ENCODE measurements around the gene HOXA3. TPM values are rescaled to one million over a fixed set of nuclear protein-coding genes. Genes with fewer than 3 reads are reported as not detected.

Gene HOXA3
- total and polyA plus RNA-seq, 7 donors: 0.65 to 5.6 (median 3.3) TPM

DNA sequence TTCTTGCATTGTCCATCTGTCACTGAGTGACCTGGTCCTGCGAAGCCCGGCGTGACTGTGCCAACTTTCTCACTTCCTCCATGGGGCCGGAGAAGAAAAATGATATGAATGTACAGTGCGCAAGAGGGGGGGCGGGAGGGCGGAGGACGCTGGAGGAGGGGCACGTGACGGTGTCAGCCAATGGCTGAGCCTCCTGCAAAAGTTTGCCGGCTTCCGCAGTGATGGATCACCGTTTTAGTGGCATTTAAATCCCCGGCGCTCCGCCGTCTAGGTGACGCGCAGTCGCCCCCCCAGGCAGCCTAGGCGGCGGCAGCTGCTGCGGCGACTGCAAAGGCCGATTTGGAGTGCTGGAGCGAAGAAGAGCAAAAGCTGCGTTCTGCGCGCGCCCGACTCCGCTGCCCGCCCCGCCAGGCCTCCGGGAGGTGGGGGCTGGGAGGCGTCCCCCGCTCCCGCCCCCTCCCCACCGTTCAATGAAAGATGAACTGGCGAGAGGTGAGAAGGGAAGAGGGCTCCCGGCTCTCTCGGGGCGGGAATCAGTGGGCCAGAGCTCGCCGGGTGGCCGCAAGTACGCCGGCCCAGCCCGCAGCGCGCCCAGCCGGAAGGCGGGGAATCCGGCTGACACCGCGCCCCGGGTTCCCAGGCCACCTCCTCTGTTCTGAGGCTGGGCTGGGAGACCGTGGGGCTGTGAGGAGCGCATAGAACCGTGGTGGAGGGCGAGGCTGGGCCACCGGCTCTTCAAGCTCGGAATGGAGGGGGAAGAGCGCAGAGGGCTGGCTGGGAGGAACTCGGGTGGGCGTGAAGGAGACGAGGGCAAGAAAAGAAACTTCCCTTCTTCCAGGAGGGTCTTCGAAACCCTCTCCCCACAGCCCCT, 56.3 kb downstream of the HOXA3 start, which contains the start of gene HOXA1:
Gene HOXA1, minus strand, starts transcription at position 104 of the 871 bp plus-strand sequence. Its CDS starts 88 bp downstream, at position 16.
- peaks cover 0 to 18% of the 10 kb centered on the region in 2 donors for H3K36me3 ChIP-seq (ENCODE audit: insufficient read depth in 1 of 2, low read depth in 1 of 2)
- peak within 1 kb of the TSS; percentile 98 for H3K4me3 ChIP-seq
- WGBS, 3 donors: 0 to 1% (median 1%) methylated on average over 58 to 68 of the region's 68 CpGs
- intact Hi-C loops (cut with DNase I): loop anchor here in 1 of 2 donors (2.0 kb wide), 1 partner anchor 231 kb away; the partner anchor contains the start of gene SKAP2
- peaks cover 12% of the 10 kb centered on the region for H3K4me1 ChIP-seq
- TF ChIP-seq CTCF (IDR thresholded peaks at IDR 0.05): no peak
- no peaks in the 10 kb centered on the region for H3K27me3 ChIP-seq (ENCODE audit: insufficient read depth in 3 of 3, low read length in 2 of 3)
- DNase-seq (peak; percentile 83 to 89), ATAC-seq (peak; percentile 72 to 89 (median 84))
- H3K27ac ChIP-seq: peak within 1 kb of the TSS; percentile 73
- no peaks in the 10 kb centered on the region for H3K9me3 ChIP-seq

DNA sequence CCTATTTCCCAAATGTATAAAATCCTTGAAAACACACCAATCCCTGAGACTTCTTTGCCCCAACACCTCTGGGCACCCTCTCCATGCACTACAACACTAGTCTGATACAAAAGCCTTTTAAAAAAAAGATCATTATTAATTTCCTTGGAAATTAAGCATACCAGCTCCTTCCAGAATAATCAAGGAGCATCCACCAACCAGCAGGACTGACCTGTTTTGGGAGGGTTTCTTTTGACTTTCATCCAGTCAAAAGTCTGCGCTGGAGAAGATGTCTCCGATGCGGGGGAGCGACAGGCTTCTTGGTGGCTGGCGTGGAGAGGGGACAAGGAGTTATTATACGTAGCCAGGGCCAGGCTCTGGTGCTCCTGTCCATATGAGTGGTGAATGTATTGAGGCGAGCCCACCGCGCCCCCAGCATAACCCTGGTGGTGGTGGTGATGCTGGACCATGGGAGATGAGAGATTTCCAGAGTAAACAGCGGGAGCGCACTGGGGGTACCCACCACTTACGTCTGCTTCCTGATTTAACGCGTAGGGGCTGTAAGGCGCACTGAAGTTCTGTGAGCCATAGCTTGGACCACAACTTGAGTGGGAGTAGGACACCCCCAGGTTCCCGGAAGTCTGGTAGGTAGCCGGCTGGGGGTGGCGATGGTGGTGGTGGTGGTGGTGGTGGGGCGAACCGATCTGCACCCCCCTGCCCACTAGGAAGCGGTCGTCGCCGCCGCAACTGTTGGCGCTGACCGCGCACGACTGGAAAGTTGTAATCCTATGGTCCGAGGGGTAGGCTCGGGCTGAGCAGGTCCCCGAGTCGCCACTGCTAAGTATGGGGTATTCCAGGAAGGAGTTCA, 57.1 kb downstream of the HOXA3 start:
- TF ChIP-seq CTCF (IDR thresholded peaks at IDR 0.05): no peak
- 22 to 24% (median 22%) methylated on average over 33 of the region's 33 CpGs for WGBS, 3 donors
- ATAC-seq (no peak), DNase-seq (peak in 1 of 2 donors; percentile 34)
- intact Hi-C loops (cut with DNase I): no loop called here
- Histone ChIP-seq H3K9me3 (no peaks in the 10 kb centered on the region), H3K36me3 (ENCODE audit: insufficient read depth in 1 of 2, low read depth in 1 of 2) (peaks cover 0 to 12% of the 10 kb centered on the region in 2 donors), H3K4me1 (peaks cover 9% of the 10 kb centered on the region), H3K4me3 (peak overlapping the region; percentile 98), H3K27ac (no peak overlapping the region), H3K27me3 (ENCODE audit: insufficient read depth in 3 of 3, low read length in 2 of 3) (peaks cover 0 to 6% (median 0%) of the 10 kb centered on the region in 3 donors)

- peaks cover 9% of the 10 kb centered on the region for H3K4me1 ChIP-seq
- H3K27ac ChIP-seq: no peak overlapping the region
- 75 to 77% (median 77%) methylated on average over 29 of the region's 29 CpGs for WGBS, 3 donors
- peaks cover 0 to 4% of the 10 kb centered on the region in 2 donors for H3K36me3 ChIP-seq (ENCODE audit: insufficient read depth in 1 of 2, low read depth in 1 of 2)
- peaks cover 0 to 7% (median 6%) of the 10 kb centered on the region in 3 donors for H3K27me3 ChIP-seq (ENCODE audit: insufficient read depth in 3 of 3, low read length in 2 of 3)
- no peak for DNase-seq
- H3K9me3 ChIP-seq: no peaks in the 10 kb centered on the region
- no peak for ATAC-seq
- intact Hi-C loops (cut with DNase I): no loop called here
- no peak overlapping the region for H3K4me3 ChIP-seq
- no peak for TF ChIP-seq CTCF (IDR thresholded peaks at IDR 0.05)
These were observed 57.9 kb downstream of the HOXA3 start for GRCh38 chr7:27094304-27095049.

DNA sequence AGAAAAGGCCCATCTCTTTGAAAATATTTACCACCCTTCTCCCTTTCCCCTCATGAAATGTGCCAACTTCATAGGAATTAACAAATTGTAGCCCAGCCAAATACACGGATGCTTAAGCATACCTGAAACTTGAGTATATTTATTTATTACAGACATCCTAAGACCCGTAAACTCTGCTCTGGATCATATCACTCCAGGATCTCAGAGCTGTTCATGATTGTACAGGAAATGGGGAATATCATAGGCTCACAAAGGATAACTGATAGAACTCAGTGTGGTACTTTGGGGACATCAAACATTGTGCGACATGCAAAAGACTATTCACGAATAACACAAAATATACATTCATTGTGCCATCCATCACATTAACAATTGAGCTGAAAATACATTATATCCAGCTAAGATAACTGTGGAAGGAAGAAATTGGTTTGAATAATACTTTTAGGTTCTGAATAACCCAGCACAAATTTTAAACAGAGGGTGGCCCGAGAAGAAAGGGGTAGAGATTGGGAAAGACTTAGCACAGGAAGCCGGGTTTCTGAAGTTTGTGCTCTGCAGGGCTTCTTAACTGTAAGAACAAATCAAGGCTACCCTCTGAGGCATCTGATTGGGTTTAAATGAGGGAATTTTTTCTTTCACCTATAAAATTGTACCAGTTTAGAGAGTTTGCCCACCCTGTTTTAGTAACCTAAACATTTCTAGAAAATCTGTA, 59.0 kb downstream of the HOXA3 start:
- 68 to 83% (median 72%) methylated on average over 6 of the region's 6 CpGs for WGBS, 3 donors
- H3K4me1 ChIP-seq: peaks cover 9% of the 10 kb centered on the region
- H3K27ac ChIP-seq: no peak overlapping the region
- ATAC-seq (no peak), DNase-seq (no peak)
- no peaks in the 10 kb centered on the region for H3K9me3 ChIP-seq
- no peak for TF ChIP-seq CTCF (IDR thresholded peaks at IDR 0.05)
- peaks cover 0 to 16% (median 7%) of the 10 kb centered on the region in 3 donors for H3K27me3 ChIP-seq (ENCODE audit: insufficient read depth in 3 of 3, low read length in 2 of 3)
- H3K4me3 ChIP-seq: no peak overlapping the region
- no peaks in the 10 kb centered on the region for H3K36me3 ChIP-seq (ENCODE audit: insufficient read depth in 1 of 2, low read depth in 1 of 2)
- intact Hi-C loops (cut with DNase I): no loop called here

All from psoas muscle (tissue), 8 donors.